Measurements from ENCODE around the gene ABCF1.
"Not testable (repeated sequence)": the region's sequence is repeated elsewhere in the genome, so short reads cannot be mapped to it uniquely, and the experiment has no call there.

The ABCF1 gene

DNA sequence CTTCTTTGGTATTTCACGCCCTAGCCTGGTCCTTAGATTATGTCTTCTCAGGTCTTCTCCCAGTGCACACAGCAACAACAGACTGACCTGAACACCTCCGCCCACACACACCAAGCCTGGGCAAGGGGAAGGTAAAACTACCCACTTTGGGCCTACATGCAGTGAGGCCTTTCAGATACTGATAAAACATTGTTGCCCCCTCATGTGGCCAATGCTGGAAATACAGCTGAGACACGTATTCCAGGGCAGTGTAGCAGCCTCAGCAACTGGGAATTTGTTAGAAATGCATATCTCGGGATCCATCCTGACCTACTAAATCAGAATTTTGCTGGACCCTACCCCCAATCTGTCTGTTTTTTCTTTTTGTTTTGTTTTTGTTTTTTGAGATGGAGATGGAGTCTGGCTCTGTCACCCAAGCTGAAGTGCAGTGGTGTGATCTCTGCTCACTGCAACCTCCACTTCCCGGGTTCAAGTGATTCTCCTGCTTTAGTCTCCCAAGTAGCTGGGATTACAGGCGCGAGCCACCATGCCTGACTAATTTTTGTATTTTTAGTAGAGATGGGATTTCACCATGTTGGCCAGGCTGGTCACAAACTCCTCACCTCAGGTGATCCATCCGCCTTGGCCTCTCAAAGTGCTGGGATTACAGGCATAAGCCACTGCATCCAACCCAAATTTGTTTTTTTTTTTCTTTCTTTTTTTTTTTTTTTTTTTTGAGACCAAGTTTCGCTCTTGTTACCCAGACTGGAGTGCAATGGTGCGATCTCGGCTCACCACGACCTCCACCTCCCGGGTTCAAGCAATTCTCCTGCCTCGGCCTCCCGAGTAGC is 26.3 kb downstream of the ABCF1 start:
- not testable (repeated sequence) for H3K4me3 ChIP-seq (ENCODE audit: low read length); H3K27ac ChIP-seq (ENCODE audit: low read depth, low read length); H3K4me1 ChIP-seq (ENCODE audit: control insufficient read depth, insufficient read depth, low read length); H3K9ac ChIP-seq (ENCODE audit: low read length); H3K27me3 ChIP-seq (ENCODE audit: control insufficient read depth, insufficient read depth, low read length)
- peaks cover 17% of the 10 kb centered on the region for H3K36me3 ChIP-seq (ENCODE audit: control insufficient read depth, insufficient read depth, low read length)

DNA sequence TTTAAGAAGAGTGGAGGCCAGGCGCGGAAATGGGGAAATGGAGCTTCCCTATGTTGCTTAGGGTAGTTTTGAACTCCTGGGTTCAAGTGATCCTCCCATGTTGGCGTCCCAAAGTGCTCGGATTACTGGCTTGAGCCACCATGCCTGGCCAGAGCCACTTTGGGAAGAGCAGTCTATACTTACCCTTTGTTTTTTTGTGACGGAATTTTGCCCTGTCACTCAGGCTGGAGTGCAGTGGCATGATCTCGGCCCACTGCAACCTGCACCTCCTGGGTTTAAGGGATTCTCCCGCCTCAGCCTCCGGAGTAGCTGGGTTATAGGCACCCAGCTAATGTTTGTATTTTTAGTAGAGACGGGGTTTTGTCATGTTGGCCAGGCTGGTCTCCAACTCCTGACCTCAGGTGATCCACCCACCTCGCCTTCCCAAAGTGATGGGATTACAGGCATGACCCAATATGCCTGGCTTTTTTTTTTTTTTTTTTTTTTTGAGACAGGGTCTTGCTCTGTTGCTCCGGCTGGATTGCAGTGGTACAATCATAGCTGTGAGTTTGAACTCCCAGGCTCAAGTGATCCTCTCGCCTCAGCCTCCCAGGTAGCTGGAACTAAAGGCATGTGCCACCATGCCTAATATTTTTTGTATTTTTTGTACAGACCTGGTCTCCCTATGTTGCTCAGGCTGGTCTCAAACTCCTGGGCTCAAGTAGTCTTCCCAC is 27.8 kb downstream of the ABCF1 start:
- H3K36me3 ChIP-seq (ENCODE audit: control insufficient read depth, insufficient read depth, low read length): peaks cover 32% of the 10 kb centered on the region
- no peak overlapping the region for H3K9ac ChIP-seq (ENCODE audit: low read length)
- no peak overlapping the region for H3K4me3 ChIP-seq (ENCODE audit: low read length)
- no peak overlapping the region for H3K27ac ChIP-seq (ENCODE audit: low read depth, low read length)
- H3K4me1 ChIP-seq (ENCODE audit: control insufficient read depth, insufficient read depth, low read length): no peaks in the 10 kb centered on the region
- H3K27me3 ChIP-seq (ENCODE audit: control insufficient read depth, insufficient read depth, low read length): no peaks in the 10 kb centered on the region

DNA sequence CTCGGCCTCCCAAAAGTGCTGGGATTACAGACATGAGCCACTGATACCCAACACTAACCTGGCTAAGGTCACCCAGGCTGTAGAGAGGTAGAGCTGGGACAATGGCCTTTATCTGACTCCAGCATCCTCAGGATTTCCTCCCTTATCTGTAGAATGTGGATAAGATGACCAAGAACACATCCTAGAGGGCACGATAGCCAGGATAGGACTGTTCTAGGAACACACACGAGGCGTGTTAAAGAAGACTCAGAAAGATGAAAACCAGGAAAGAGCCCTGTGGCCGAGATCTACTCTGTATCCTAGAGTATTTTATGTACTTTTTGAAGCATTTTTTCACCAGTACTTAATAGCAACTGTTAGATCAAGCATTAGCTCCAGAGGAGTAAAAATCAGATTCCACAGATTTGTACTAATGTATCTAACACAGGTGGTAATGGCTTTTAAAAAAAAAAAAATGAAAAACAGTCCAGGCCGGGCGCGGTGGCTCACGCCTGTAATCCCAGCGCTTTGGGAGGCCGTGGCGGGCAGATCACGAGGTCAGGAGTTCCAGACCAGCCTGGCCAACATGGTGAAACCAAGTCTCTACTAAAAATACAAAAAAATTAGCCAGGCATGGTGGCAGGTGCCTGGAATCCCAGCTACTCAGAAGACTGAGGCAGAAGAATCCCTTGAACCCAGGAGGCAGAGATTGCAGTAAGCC is 28.5 kb downstream of the ABCF1 start:
- Histone ChIP-seq H3K36me3 (ENCODE audit: control insufficient read depth, insufficient read depth, low read length) (peaks cover 36% of the 10 kb centered on the region), H3K27me3 (ENCODE audit: control insufficient read depth, insufficient read depth, low read length) (no peaks in the 10 kb centered on the region), H3K9ac (ENCODE audit: low read length) (no peak overlapping the region), H3K4me3 (ENCODE audit: low read length) (no peak overlapping the region), H3K4me1 (ENCODE audit: control insufficient read depth, insufficient read depth, low read length) (no peaks in the 10 kb centered on the region), H3K27ac (ENCODE audit: low read depth, low read length) (no peak overlapping the region)

DNA sequence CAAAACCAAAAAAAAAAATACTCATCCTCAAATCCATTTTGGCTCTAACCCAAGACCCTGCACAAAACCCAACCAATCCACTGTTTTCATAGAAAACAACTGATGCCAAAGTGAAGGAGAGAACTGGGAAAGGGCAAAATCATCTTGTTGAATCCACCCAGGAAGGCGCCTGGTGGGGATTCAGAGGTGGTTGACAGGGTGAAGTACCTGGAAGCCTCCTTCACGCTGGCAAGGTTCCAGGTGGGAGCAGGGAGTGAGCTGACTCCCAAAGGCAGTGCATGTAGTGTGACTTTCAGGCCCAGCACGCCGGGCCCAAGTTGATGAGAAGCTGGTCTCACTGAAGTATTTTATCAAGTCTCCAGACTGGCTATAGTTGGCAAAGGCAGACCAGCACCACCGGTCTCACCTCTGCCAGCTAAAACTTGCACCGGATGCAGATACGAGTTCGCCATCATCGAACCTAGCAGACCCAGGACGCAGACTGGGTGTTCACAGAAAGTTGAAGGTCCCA is 29.3 kb downstream of the ABCF1 start:
- Histone ChIP-seq H3K36me3 (ENCODE audit: control insufficient read depth, insufficient read depth, low read length) (peaks cover 43% of the 10 kb centered on the region), H3K27ac (ENCODE audit: low read depth, low read length) (no peak overlapping the region), H3K4me1 (ENCODE audit: control insufficient read depth, insufficient read depth, low read length) (no peaks in the 10 kb centered on the region), H3K9ac (ENCODE audit: low read length) (no peak overlapping the region), H3K4me3 (ENCODE audit: low read length) (no peak overlapping the region), H3K27me3 (ENCODE audit: control insufficient read depth, insufficient read depth, low read length) (no peaks in the 10 kb centered on the region)

DNA sequence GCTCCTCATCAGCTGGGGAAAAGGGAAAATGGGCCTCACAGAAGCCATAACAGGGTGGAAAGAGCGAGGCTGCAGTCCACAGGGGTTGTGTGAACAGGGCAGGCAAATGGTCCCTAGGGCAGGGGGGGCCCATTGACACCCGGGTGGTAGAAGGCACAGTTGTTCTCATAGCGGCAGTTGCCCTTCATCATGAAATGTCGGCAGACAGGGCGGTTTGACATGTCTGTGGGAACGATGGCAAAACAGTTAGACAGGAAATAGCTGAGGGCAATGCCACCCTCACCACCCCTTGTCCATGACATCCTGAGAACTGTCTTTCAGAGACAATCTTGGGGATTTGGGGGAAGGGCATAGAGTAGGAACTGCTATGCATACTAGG is 30.2 kb downstream of the ABCF1 start:
- no peak overlapping the region for H3K9ac ChIP-seq (ENCODE audit: low read length)
- H3K4me3 ChIP-seq (ENCODE audit: low read length): no peak overlapping the region
- no peaks in the 10 kb centered on the region for H3K27me3 ChIP-seq (ENCODE audit: control insufficient read depth, insufficient read depth, low read length)
- H3K27ac ChIP-seq (ENCODE audit: low read depth, low read length): no peak overlapping the region
- H3K36me3 ChIP-seq (ENCODE audit: control insufficient read depth, insufficient read depth, low read length): peaks cover 49% of the 10 kb centered on the region
- no peaks in the 10 kb centered on the region for H3K4me1 ChIP-seq (ENCODE audit: control insufficient read depth, insufficient read depth, low read length)

DNA sequence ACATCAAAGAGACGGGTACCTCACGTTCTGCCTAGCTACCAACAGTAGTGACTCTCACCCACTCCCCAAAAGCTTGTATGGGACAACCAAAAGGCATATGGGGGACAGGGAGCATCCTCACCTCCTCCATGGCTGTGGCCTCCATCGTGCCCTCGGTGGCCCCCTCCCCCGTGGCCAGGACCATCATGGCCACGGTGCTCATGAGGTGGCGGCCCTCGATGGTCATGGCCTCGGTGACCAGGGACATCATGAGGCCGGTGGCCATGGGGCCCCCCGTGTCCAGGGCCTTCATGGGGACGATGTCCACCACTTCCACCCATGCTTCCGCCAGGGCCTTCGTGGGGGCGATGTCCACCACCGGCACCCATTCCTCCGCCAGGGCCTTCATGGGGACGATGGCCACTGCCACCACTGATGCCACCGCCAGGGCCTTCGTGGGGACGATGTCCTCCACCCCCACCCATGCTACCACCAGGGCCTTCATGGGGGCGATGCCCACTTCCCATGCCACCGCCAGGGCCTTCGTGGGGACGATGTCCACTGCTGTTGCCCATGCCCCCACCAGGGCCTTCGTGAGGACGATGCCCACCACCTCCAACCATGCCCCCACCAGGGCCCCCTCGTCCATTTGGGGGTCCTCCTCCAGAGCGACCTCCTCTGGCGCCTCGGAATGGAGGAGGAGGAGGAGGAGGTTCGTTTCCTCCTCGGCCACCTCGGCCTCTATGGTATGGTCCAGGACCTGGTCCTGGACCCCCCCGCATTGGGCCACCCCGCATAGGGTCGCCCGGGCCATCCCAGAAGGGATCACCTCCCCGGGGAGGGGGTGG is 30.8 kb downstream of the ABCF1 start:
- H3K4me3 ChIP-seq (ENCODE audit: low read length): no peak overlapping the region
- no peaks in the 10 kb centered on the region for H3K4me1 ChIP-seq (ENCODE audit: control insufficient read depth, insufficient read depth, low read length)
- peaks cover 55% of the 10 kb centered on the region for H3K36me3 ChIP-seq (ENCODE audit: control insufficient read depth, insufficient read depth, low read length)
- H3K27me3 ChIP-seq (ENCODE audit: control insufficient read depth, insufficient read depth, low read length): no peaks in the 10 kb centered on the region
- no peak overlapping the region for H3K27ac ChIP-seq (ENCODE audit: low read depth, low read length)
- H3K9ac ChIP-seq (ENCODE audit: low read length): no peak overlapping the region

DNA sequence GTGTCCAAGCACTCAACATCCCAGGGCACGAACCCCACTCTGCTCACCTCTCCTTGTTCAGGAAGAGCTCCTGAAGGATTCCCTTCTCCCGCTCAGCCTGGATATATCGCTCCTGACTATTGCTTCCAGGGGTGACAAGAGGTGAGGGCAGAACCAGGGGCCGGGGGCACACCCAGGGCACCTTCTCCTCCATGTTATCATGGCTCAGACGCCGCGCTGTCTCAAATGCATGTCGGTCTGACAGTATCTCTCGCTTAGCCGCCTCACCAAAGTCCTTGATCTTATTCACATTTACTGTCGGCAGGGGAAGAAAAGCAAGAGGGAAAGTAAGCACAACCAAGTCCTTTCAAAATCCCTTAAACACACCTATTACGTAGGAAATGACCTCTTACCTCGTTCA is 32.7 kb downstream of the ABCF1 start:
- H3K4me1 ChIP-seq (ENCODE audit: control insufficient read depth, insufficient read depth, low read length): no peaks in the 10 kb centered on the region
- no peaks in the 10 kb centered on the region for H3K27me3 ChIP-seq (ENCODE audit: control insufficient read depth, insufficient read depth, low read length)
- no peak overlapping the region for H3K9ac ChIP-seq (ENCODE audit: low read length)
- H3K4me3 ChIP-seq (ENCODE audit: low read length): no peak overlapping the region
- no peak overlapping the region for H3K27ac ChIP-seq (ENCODE audit: low read depth, low read length)
- H3K36me3 ChIP-seq (ENCODE audit: control insufficient read depth, insufficient read depth, low read length): peaks cover 69% of the 10 kb centered on the region

DNA sequence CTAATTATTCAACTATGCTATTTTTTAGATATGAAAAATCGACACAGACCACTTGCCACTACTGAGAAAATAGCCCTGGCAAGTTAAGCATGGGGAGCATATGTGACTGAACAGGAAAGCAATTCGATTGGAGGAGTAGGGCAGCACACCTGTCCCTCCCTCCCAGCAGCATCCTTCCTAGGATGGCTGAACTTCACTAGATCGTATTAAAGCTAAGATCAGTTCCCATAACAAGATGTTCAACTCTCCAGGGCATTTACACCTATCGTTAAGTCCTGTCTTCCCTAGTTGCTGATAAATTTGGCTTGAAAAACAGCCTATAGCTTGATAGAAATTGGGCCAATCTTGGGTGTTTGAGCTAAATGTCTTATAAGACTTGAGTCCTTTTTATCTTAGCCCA is 38.8 kb downstream of the ABCF1 start:
- H3K9ac ChIP-seq (ENCODE audit: low read length): no peak overlapping the region
- H3K27me3 ChIP-seq (ENCODE audit: control insufficient read depth, insufficient read depth, low read length): no peaks in the 10 kb centered on the region
- H3K36me3 ChIP-seq (ENCODE audit: control insufficient read depth, insufficient read depth, low read length): peaks cover 36% of the 10 kb centered on the region
- H3K27ac ChIP-seq (ENCODE audit: low read depth, low read length): no peak overlapping the region
- H3K4me3 ChIP-seq (ENCODE audit: low read length): no peak overlapping the region
- H3K4me1 ChIP-seq (ENCODE audit: control insufficient read depth, insufficient read depth, low read length): peaks cover 30% of the 10 kb centered on the region

DNA sequence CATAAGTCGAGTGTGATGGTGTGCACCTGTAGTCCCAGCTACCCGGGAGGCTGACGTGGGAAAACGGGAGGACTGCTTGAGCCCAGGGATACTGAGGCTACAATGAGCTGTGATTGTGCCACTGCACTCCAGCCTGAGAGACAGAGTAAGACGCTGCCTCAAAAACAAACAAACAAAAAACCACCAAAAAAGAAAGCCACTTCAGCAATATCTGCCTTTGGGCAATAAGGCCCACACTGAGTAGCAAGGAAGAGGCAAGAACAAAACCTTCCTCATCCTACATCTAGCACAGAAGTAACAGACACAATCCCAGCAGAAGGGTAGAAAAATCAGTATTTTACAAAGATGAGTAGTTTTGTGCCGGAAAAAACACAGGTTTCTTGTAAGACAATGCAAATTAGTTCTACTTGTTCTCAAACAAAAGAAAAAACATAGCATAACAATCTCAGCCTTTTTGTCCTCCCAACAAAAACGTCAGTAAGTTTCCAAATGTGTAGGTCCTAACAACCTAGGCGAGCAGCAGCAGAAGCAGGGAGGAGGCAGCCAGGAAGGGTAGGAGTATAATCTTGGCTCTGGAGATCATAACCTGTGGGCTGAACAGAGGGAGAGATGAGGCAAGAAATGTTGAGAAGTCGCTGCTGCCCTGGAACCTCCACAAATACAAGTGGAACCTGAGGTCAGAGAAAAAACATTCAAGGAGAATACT is 40.1 kb downstream of the ABCF1 start:
- H3K36me3 ChIP-seq (ENCODE audit: control insufficient read depth, insufficient read depth, low read length): peaks cover 33% of the 10 kb centered on the region
- no peak overlapping the region for H3K27ac ChIP-seq (ENCODE audit: low read depth, low read length)
- H3K9ac ChIP-seq (ENCODE audit: low read length): no peak overlapping the region
- H3K4me1 ChIP-seq (ENCODE audit: control insufficient read depth, insufficient read depth, low read length): peaks cover 30% of the 10 kb centered on the region
- no peaks in the 10 kb centered on the region for H3K27me3 ChIP-seq (ENCODE audit: control insufficient read depth, insufficient read depth, low read length)
- H3K4me3 ChIP-seq (ENCODE audit: low read length): no peak overlapping the region

DNA sequence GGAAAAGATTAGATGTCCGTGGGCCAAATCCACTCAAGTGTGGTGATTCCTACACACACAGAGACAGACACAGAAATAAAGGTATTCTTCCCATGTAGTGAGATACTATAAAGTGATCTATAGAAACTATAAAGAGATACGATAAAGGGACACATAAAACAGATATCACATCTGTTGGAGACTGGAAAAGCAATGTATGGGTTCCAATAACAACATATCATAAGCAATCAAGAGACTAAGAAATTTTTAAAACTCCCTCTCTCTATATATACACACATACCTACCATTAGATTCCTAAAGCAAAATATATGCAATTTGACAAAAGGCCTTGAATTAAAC is 40.6 kb downstream of the ABCF1 start:
- peaks cover 33% of the 10 kb centered on the region for H3K36me3 ChIP-seq (ENCODE audit: control insufficient read depth, insufficient read depth, low read length)
- H3K9ac ChIP-seq (ENCODE audit: low read length): no peak overlapping the region
- H3K4me3 ChIP-seq (ENCODE audit: low read length): no peak overlapping the region
- H3K27ac ChIP-seq (ENCODE audit: low read depth, low read length): no peak overlapping the region
- no peaks in the 10 kb centered on the region for H3K27me3 ChIP-seq (ENCODE audit: control insufficient read depth, insufficient read depth, low read length)
- H3K4me1 ChIP-seq (ENCODE audit: control insufficient read depth, insufficient read depth, low read length): peaks cover 30% of the 10 kb centered on the region

DNA sequence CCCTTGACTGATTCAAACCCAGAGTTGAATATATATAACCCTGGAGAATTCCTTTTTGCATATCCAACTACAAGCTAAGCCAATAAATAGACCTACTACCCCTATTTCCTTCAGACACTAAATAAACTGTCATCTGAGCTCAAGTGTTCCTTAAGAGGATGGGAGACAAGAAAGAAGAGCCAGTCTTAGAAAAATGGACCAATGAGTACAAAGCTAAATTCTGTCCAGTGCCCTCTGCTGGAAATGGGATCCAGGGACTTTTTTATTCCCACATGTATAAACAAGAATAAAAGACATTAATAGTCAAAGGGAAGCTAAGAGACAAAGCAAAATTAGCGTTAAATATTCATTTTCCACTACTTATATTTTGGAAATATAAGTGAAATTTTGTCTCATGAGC is 41.0 kb downstream of the ABCF1 start:
- H3K9ac ChIP-seq (ENCODE audit: low read length): no peak overlapping the region
- no peak overlapping the region for H3K4me3 ChIP-seq (ENCODE audit: low read length)
- H3K27me3 ChIP-seq (ENCODE audit: control insufficient read depth, insufficient read depth, low read length): no peaks in the 10 kb centered on the region
- peaks cover 30% of the 10 kb centered on the region for H3K4me1 ChIP-seq (ENCODE audit: control insufficient read depth, insufficient read depth, low read length)
- H3K36me3 ChIP-seq (ENCODE audit: control insufficient read depth, insufficient read depth, low read length): peaks cover 33% of the 10 kb centered on the region
- H3K27ac ChIP-seq (ENCODE audit: low read depth, low read length): no peak overlapping the region

All from rectal smooth muscle tissue (tissue), 1 donor.